A549 (cell line): ENCODE results near the gene SUSD3.

ENCODE experiments used
- CBX8 ChIP-seq: fragments of 200-600 bp; sonication (generic); IDR thresholded peaks from 2 replicates; pipeline ENCODE4 v1.6.1; 2016
- CTCF ChIP-seq: fragments of >200 bp; sonication (Bioruptor Twin); formaldehyde crosslinking; IDR thresholded peaks from 3 replicates; pipeline ENCODE4 v1.5.1; 2016
- EP300 ChIP-seq, 2 experiments: fragments of >200 bp; sonication (Bioruptor Twin); formaldehyde crosslinking; IDR thresholded peaks; 2 replicates in 1 of 2; 3 replicates in 1 of 2; pipeline ENCODE4 v1.6.1; 2016 to 2017
- ESRRA ChIP-seq: fragments of 150-350 bp; IDR thresholded peaks from 2 replicates; pipeline ENCODE4 v1.6.1; 2014; ENCODE audit warnings: mild to moderate bottlenecking, low read length, borderline replicate concordance
- JUN ChIP-seq, 2 experiments: fragments of >200 bp; sonication (Bioruptor Twin); formaldehyde crosslinking; IDR thresholded peaks; 2 replicates in 1 of 2; 3 replicates in 1 of 2; pipeline ENCODE4 v1.6.1; 2016 to 2017
- KDM1A ChIP-seq: fragments of 200-600 bp; sonication (generic); IDR thresholded peaks from 2 replicates; pipeline ENCODE4 v1.6.1; 2016; ENCODE audit warnings: low read depth, mild to moderate bottlenecking
- MAFK ChIP-seq: fragments of 450-650 bp; IDR thresholded peaks from 2 replicates; pipeline ENCODE4 v1.6.1; 2014; ENCODE audit not compliant: partially characterized antibody
- NFE2L2 ChIP-seq: fragments of 150-350 bp; conservative IDR thresholded peaks from 2 replicates; pipeline ENCODE4 v1.6.1; 2014; ENCODE audit warnings: low read length
- POLR2A ChIP-seq: IDR thresholded peaks from 2 replicates; pipeline ENCODE4 v1.6.1; 2012; ENCODE audit warnings: mild to moderate bottlenecking, low read length
- POLR2AphosphoS2 ChIP-seq: conservative IDR thresholded peaks from 2 replicates; pipeline ENCODE4 v1.6.1; 2012; ENCODE audit warnings: low read length, improper control_type of control experiment, inconsistent platforms
- REST ChIP-seq: fragments of 200-600 bp; sonication (generic); IDR thresholded peaks from 2 replicates; pipeline ENCODE4 v1.6.1; 2016; ENCODE audit warnings: antibody characterized with exemption, mild to moderate bottlenecking, moderate library complexity
- RFX5 ChIP-seq: fragments of 450-650 bp; IDR thresholded peaks from 2 replicates; pipeline ENCODE4 v1.7.1; 2014; ENCODE audit warnings: antibody characterized with exemption, mild to moderate bottlenecking, moderate library complexity
- SMC3 ChIP-seq: fragments of >200 bp; sonication (Bioruptor Twin); formaldehyde crosslinking; IDR thresholded peaks from 3 replicates; pipeline ENCODE4 v1.6.1; 2018; ENCODE audit warnings: inconsistent platforms

GRCh38 chr9:93124793-93125192 is 66.3 kb downstream of the SUSD3 start:
- TF ChIP-seq CTCF, result no peak
- no peak for TF ChIP-seq REST
- no peak for TF ChIP-seq POLR2A
- TF ChIP-seq MAFK, result no peak
- no peak for TF ChIP-seq EP300 (IDR thresholded peaks at IDR 0.05)
- TF ChIP-seq CBX8, result no peak
- no peak for TF ChIP-seq RFX5
- no peak for TF ChIP-seq KDM1A
- TF ChIP-seq POLR2AphosphoS2, result no peak
- no peak for TF ChIP-seq NFE2L2
- TF ChIP-seq JUN (IDR thresholded peaks at IDR 0.05), result no peak
- no peak for TF ChIP-seq SMC3
- TF ChIP-seq ESRRA, result no peak
